HepG2 (cell line): ENCODE data around the gene PDIA5. TPM values are rescaled to one million over a fixed set of nuclear protein-coding genes. Genes with fewer than 3 reads are reported as not detected.

Experiments
- AHR ChIP-seq: IDR thresholded peaks from 2 replicates; pipeline ENCODE4 v1.6.1; 2018; ENCODE audit warnings: missing genetic modification reagents, missing compliant biosample characterization
- CEBPB ChIP-seq: IDR thresholded peaks from 2 replicates; pipeline ENCODE4 v1.6.1; 2011; ENCODE audit warnings: low read depth, low read length, improper control_type of control experiment, borderline replicate concordance
- DNMT1 ChIP-seq: sonication (generic); formaldehyde crosslinking; IDR thresholded peaks from 2 replicates; pipeline ENCODE4 v1.5.1; 2020; ENCODE audit warnings: mild to moderate bottlenecking, missing genetic modification reagents
- E2F1 ChIP-seq: sonication (generic); formaldehyde crosslinking; IDR thresholded peaks from 2 replicates; pipeline ENCODE4 v1.5.0; 2020; ENCODE audit warnings: missing genetic modification reagents
- JUN ChIP-seq: sonication (generic); formaldehyde crosslinking; IDR thresholded peaks from 2 replicates; pipeline ENCODE4 v1.4.0; 2020; ENCODE audit warnings: mild to moderate bottlenecking, missing genetic modification reagents
- JUND ChIP-seq: sonication (generic); formaldehyde crosslinking; IDR thresholded peaks from 2 replicates; pipeline ENCODE4 v1.8.0; 2022; ENCODE audit warnings: mild to moderate bottlenecking, missing genetic modification reagents
- KDM5B ChIP-seq: sonication (generic); formaldehyde crosslinking; IDR thresholded peaks from 2 replicates; pipeline ENCODE4 v1.4.0; 2020; ENCODE audit warnings: missing genetic modification reagents, mild to moderate bottlenecking, borderline replicate concordance
- THAP8 ChIP-seq: sonication (generic); formaldehyde crosslinking; IDR thresholded peaks from 2 replicates; pipeline ENCODE4 v1.5.1; 2020; ENCODE audit warnings: missing genetic modification reagents, mild to moderate bottlenecking, borderline replicate concordance
- ZNF275 ChIP-seq: sonication (generic); formaldehyde crosslinking; IDR thresholded peaks from 2 replicates; pipeline ENCODE4 v1.8.0; 2022; ENCODE audit warnings: missing genetic modification reagents, mild to moderate bottlenecking, inconsistent platforms, borderline replicate concordance
- ZNF446 ChIP-seq: sonication (generic); formaldehyde crosslinking; IDR thresholded peaks from 2 replicates; pipeline ENCODE4 v1.5.0; 2020; ENCODE audit warnings: mild to moderate bottlenecking, missing genetic modification reagents
- ZNF670 ChIP-seq: sonication (generic); formaldehyde crosslinking; IDR thresholded peaks from 2 replicates; pipeline ENCODE4 v1.8.0; 2022; ENCODE audit warnings: mild to moderate bottlenecking, missing genetic modification reagents, borderline replicate concordance
- ZNF703 ChIP-seq: sonication (generic); formaldehyde crosslinking; IDR thresholded peaks from 2 replicates; pipeline ENCODE4 v1.5.1; 2020; ENCODE audit warnings: missing genetic modification reagents, mild to moderate bottlenecking, moderate library complexity, borderline replicate concordance
- ZNF724P ChIP-seq: sonication (generic); formaldehyde crosslinking; IDR thresholded peaks from 2 replicates; pipeline ENCODE4 v1.8.0; 2022; ENCODE audit warnings: missing genetic modification reagents, borderline replicate concordance
- ZNF747 ChIP-seq: sonication (generic); formaldehyde crosslinking; IDR thresholded peaks from 2 replicates; pipeline ENCODE4 v1.8.1; 2023; ENCODE audit warnings: missing genetic modification reagents, mild to moderate bottlenecking, borderline replicate concordance
- ZNF83 ChIP-seq: sonication (generic); formaldehyde crosslinking; IDR thresholded peaks from 2 replicates; pipeline ENCODE4 v1.4.0; 2020; ENCODE audit warnings: missing genetic modification reagents, mild to moderate bottlenecking, borderline replicate concordance
- polyA plus RNA-seq, 8 experiments: library from polyadenylated mRNA; depleted of rRNA in 3 of 8; stranded (reverse) in 7 of 8; unstranded in 1 of 8; fragments of >200 nt; fragmentation: Illumina TruSeq in 4 of 8; extraction: Trizol in 4 of 8; gene quantifications; 2 replicates each; pipeline versions ENCODE4 v1.2.1 to v1.2.3, GENCODE V29; 2011 to 2016; ENCODE audit warnings: low read depth in 4 of 8, missing spikeins in 1 of 8, mixed read lengths in 1 of 8; ENCODE audit not compliant: insufficient read depth in 1 of 8
- total RNA-seq, 5 experiments: library from RNA; depleted of rRNA; stranded (reverse); fragments of >200 nt; fragmentation: Illumina TruSeq; extraction: Trizol; gene quantifications; 2 replicates each; pipeline ENCODE4 v1.2.3, GENCODE V29; 2016; ENCODE audit warnings: low read depth in 1 of 5
- TF ChIP-seq, protein P1 (sequence below): sonication (generic); formaldehyde crosslinking; conservative IDR thresholded peaks from 2 replicates; pipeline ENCODE4 v1.8.1; 2023; ENCODE audit warnings: missing genetic modification reagents
- TF ChIP-seq, protein P2 (sequence below): sonication (generic); formaldehyde crosslinking; IDR thresholded peaks from 2 replicates; pipeline ENCODE4 v1.4.0; 2020; ENCODE audit warnings: missing genetic modification reagents
- TF ChIP-seq, protein P3 (sequence below): sonication (generic); formaldehyde crosslinking; IDR thresholded peaks from 2 replicates; pipeline ENCODE4 v1.5.1; 2020; ENCODE audit warnings: mild to moderate bottlenecking, missing genetic modification reagents, moderate library complexity

PDIA5 gene
- total and polyA plus RNA-seq, 2 of the 13 experiments (the other 11 are each of a cell fraction or from before 2014, with no cell fraction given), result 51.3 to 74.3 TPM

DNA sequence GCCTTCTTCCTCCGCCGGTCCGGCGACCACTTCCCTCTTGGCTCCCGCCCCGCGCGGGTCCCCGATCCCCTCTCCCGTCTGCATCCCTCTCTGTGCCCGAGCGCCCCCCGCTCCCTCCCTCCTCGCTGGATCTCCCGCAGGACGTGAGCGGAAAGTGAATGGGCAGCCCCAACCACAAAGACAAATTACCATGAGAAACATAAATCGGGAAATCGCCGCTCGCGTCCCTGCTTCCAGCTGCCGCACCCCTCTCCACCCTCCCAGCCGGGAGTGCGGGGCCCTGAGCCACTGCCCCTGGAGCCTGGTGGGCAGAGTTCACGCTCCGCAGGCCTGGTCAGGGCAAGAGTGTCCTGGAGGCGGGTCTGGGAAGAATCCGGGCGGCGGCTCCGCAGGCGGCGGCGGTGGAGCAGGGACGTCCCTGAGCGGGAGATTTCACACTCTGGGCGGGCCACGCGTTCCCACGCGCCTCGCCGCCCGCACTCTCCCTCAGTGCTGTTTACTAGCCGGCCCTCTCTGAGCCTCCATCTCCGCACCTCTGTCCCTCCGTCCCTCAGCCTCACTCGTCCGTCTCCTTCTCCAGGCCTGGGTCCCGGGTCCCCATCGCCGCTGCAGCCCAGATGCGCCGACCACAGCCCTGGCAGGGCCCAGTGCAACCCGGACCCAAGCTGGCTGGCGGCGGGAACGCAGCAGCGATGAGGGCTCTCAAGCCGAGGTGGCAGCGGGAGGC lies 40.1 kb upstream of the PDIA5 start (continued):
- TF ChIP-seq, protein P1, sequence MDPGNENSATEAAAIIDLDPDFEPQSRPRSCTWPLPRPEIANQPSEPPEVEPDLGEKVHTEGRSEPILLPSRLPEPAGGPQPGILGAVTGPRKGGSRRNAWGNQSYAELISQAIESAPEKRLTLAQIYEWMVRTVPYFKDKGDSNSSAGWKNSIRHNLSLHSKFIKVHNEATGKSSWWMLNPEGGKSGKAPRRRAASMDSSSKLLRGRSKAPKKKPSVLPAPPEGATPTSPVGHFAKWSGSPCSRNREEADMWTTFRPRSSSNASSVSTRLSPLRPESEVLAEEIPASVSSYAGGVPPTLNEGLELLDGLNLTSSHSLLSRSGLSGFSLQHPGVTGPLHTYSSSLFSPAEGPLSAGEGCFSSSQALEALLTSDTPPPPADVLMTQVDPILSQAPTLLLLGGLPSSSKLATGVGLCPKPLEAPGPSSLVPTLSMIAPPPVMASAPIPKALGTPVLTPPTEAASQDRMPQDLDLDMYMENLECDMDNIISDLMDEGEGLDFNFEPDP (CRISPR knock-in tag), result no peak
- TF ChIP-seq ZNF747 (CRISPR knock-in tag), result no peak
- peak; percentile 33; the same call in 1 of the 2 replicates for TF ChIP-seq ZNF83
- no peak for TF ChIP-seq JUND (CRISPR knock-in tag)
- no peak for TF ChIP-seq JUN
- TF ChIP-seq KDM5B (CRISPR knock-in tag), result no peak; the same call in none of the 2 replicates
- TF ChIP-seq, protein P2, sequence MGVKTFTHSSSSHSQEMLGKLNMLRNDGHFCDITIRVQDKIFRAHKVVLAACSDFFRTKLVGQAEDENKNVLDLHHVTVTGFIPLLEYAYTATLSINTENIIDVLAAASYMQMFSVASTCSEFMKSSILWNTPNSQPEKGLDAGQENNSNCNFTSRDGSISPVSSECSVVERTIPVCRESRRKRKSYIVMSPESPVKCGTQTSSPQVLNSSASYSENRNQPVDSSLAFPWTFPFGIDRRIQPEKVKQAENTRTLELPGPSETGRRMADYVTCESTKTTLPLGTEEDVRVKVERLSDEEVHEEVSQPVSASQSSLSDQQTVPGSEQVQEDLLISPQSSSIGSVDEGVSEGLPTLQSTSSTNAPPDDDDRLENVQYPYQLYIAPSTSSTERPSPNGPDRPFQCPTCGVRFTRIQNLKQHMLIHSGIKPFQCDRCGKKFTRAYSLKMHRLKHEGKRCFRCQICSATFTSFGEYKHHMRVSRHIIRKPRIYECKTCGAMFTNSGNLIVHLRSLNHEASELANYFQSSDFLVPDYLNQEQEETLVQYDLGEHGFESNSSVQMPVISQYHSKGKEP (CRISPR knock-in tag), result no peak
- TF ChIP-seq ZNF703 (CRISPR knock-in tag), result no peak
- no peak for TF ChIP-seq E2F1 (CRISPR knock-in tag)
- TF ChIP-seq CEBPB, result no peak
- no peak for TF ChIP-seq AHR (CRISPR knock-in tag)
- TF ChIP-seq ZNF670 (CRISPR knock-in tag), result no peak
- no peak for TF ChIP-seq ZNF724P (CRISPR knock-in tag)
- TF ChIP-seq, protein P3, sequence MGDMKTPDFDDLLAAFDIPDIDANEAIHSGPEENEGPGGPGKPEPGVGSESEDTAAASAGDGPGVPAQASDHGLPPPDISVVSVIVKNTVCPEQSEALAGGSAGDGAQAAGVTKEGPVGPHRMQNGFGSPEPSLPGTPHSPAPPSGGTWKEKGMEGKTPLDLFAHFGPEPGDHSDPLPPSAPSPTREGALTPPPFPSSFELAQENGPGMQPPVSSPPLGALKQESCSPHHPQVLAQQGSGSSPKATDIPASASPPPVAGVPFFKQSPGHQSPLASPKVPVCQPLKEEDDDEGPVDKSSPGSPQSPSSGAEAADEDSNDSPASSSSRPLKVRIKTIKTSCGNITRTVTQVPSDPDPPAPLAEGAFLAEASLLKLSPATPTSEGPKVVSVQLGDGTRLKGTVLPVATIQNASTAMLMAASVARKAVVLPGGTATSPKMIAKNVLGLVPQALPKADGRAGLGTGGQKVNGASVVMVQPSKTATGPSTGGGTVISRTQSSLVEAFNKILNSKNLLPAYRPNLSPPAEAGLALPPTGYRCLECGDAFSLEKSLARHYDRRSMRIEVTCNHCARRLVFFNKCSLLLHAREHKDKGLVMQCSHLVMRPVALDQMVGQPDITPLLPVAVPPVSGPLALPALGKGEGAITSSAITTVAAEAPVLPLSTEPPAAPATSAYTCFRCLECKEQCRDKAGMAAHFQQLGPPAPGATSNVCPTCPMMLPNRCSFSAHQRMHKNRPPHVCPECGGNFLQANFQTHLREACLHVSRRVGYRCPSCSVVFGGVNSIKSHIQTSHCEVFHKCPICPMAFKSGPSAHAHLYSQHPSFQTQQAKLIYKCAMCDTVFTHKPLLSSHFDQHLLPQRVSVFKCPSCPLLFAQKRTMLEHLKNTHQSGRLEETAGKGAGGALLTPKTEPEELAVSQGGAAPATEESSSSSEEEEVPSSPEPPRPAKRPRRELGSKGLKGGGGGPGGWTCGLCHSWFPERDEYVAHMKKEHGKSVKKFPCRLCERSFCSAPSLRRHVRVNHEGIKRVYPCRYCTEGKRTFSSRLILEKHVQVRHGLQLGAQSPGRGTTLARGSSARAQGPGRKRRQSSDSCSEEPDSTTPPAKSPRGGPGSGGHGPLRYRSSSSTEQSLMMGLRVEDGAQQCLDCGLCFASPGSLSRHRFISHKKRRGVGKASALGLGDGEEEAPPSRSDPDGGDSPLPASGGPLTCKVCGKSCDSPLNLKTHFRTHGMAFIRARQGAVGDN (CRISPR knock-in tag), result peak; percentile 73
- TF ChIP-seq DNMT1 (CRISPR knock-in tag), result no peak
- TF ChIP-seq THAP8, result 0 out of 2 replicates have a peak, but pooled peaks have one; percentile 32
- TF ChIP-seq ZNF275, result no peak
- TF ChIP-seq ZNF446 (CRISPR knock-in tag), result no peak
